Hair follicular keratinocyte (primary cell): Measurements from ENCODE around the gene PRRT1B. TPM values are rescaled to one million over a fixed set of nuclear protein-coding genes. Genes with fewer than 3 reads are reported as not detected.

ENCODE experiments used
- total RNA-seq: library from RNA; depleted of rRNA; stranded (reverse); fragments of >200 nt; gene quantifications from 2 replicates; pipeline ENCODE4 v1.2.3, GENCODE V29; 2015

The PRRT1B gene
- not detected in 2 replicates for total RNA-seq

DNA sequence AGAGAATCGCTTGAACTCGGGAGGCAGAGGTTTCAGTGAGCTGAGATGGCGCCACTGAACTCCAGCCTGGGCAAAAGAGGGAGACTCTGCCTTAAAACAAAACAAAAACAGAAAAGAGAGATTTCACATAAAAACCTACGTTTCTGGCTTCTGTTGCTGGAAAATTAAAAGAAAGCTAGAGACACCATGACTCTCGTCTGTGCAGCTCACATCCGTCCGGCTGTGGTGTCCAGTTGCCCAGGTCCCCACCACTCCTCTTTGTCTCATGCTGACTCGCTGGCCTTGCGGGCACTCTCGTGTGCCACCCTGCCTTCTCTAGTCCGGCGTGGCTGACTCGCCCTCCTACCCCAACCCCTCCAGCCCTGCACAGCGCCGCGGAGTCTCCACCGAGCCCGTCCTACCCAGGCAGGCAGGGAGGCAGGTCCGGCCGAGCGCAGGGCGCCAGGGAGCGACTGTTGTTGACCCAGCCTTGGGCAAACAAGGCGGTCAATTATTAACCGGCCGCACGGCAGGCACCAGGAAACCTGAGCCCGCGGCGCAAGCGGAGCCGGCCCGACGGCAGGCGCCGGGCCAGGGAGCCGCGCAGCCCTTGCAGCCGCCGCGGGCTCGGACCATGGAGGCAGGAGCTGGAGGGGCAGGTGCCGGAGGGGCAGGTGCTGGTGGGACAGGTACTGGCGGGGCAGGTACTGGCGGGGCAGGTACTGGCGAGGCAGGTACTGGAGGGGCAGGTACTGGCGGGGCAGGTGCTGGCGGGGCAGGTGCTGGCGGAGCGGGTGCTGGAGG, at the start of gene PRRT1B:
PRRT1B (plus strand) TSS at position 521 of the 783 bp plus-strand sequence; CDS start at position 614, 93 bp downstream.

DNA sequence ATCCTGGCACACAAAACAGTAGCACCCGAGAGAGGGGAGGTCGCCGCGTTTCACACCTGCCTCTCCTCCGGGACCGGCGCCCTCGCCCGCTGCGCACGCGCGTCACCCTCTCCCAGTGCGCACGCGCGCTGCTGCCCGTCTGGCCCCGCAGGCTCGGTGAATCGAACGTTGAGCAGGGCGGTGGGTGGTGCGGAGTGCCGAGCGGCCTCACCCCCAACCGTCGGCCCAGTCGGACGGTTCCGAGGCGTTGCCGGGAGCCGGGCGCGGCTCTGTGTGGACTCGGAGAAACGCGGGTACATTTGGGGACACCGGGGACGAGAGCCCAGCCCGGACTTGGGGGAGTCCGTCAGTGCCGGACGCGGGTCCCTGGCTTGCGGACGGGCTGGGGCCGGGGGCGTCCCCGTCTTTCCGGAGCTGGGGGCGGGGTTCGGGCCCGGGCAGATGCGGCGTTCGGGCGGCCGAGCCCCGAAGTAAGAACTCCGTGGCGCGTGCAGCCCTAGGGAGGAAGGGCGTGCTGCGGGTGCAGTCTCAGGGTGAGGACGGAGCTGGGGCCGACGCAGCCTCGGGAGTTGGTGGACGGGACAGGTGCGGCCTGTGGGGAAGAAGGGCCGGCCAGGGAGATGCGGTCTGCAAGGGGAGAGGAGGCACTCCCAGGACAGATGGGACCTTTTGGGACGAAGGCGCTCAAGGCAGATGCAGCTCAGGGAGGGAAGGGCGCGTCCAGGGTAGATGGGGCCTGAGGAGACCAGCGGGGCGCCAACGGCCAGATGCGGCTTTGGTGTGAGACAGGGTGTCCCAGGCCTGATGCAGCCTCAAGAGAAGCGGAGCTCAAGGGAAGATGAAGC, 42.3 kb upstream of the PRRT1B start, which contains the start of gene POMT1:
POMT1 (plus strand) TSS at position 138 of the 845 bp plus-strand sequence. CDS start 1,301 bp downstream, outside the sequence.

DNA sequence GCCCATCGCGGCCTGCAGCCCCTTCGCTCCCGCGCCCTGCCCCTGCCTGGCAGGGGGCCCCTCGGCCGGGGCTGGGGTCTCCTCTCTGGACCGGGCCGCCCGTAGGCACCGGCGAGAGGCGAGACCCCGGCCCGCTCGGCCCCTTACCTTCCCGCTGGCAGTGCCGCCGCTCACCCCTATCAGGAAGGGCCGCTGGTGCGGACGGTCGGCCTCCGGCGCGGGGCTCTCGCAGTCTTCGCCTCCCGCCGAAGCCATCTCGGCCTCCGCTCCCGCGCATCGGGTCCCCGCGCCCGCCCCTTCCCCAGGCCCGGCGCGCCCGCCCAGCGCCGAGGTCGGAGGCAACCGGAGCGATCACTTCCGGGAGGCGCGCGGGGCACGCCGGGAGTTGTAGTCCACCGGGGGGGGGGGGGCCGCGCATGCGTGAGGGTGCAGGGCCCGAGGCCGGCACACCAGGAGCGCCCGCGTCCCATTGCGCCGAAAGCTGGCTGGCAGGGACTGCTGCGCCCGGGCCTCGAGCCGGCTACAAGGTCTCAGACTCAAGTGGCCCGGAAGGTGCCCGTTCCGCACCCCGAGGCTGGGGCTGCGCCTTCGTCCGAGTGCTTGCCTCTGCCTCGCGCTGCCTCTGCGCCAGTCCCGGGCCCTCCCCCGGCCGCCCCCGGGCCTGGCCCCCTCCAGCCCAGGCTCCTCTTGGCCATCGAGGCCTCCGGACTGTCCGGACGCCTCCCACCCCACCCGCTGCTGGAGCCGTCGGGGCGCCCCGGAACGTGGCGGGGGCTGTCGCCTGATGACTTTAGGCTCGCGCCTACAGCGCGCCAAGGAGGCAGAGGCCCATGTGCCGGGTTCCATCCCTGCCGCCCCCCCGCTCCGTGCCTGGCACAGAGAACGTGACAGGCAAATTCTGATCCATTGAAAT, 14.1 kb upstream of the PRRT1B start, which contains the start of gene UCK1:
UCK1 (minus strand) TSS at position 344 of the 913 bp plus-strand sequence; CDS start at position 255, 89 bp downstream.

Other genes starting within 250 kb of the PRRT1B start
- 54.3 and 75.0 TPM in 2 replicates for gene PRRC2B, start 151.4 kb upstream of the PRRT1B start, total RNA-seq
- 8.4 and 9.8 TPM in 2 replicates for gene POMT1, start 42.6 kb upstream of the PRRT1B start, total RNA-seq
- 13.8 and 22.2 TPM in 2 replicates for gene UCK1, start 14.3 kb upstream of the PRRT1B start, total RNA-seq
- gene RAPGEF1, start 194.6 kb downstream of the PRRT1B start, total RNA-seq: 25.7 and 34.2 TPM in 2 replicates